Measurements from ENCODE around the gene NCKAP1. TPM values are rescaled to one million over a fixed set of nuclear protein-coding genes. Genes with fewer than 3 reads are reported as not detected.
A peak's percentile ranks its signal among the peaks of the same experiment; 100 is the strongest.

Gene NCKAP1
- total RNA-seq, 8 experiments from 2014 or later = 70.3 to 136 (median 86.6) TPM

- Histone ChIP-seq H3K4me1 (replicated peaks in 1 of 2) (peaks cover 0 to 2% of the 10 kb centered on the region in 2 donors), H3K27ac (no peak overlapping the region), H3K4me3 (no peak overlapping the region)
- ATAC-seq (replicated peaks in 6 of 8) = no peak
- in situ Hi-C loops (cut with MboI; ENCODE audit: low pct_unique_long_range_greater_than_20kb in 2 of 9, low sequenced_read_pairs in 9 of 9, unreplicated experiment in 9 of 9) = loop anchor here in 2 of 9 experiments (25.0 kb wide), 2 partner anchors 163 to 188 kb away; no protein-coding TSS in a partner anchor
- WGBS, 10 experiments = 43 to 100% (median 100%) methylated on average over 1 to 3 of the region's 3 CpGs
Measured at GRCh38 chr2:182950546-182950945, 87.7 kb downstream of the NCKAP1 start.

GRCh38 chr2:182949572-182950189 is 88.6 kb downstream of the NCKAP1 start:
- peaks cover 0 to 2% of the 10 kb centered on the region in 2 donors for H3K4me1 ChIP-seq (replicated peaks in 1 of 2)
- WGBS, 10 experiments = 66 to 100% (median 94%) methylated on average over 1 to 5 of the region's 5 CpGs
- in situ Hi-C loops (cut with MboI; ENCODE audit: low pct_unique_long_range_greater_than_20kb in 2 of 9, low sequenced_read_pairs in 9 of 9, unreplicated experiment in 9 of 9) = loop anchor here in 2 of 9 experiments (25.0 kb wide), 2 partner anchors 162 to 187 kb away; no protein-coding TSS in a partner anchor
- peak overlapping the region in 1 of 2 donors; percentile 36 for H3K27ac ChIP-seq
- peak in 7 of 8 experiments; percentile 35 to 100 (median 96) for ATAC-seq (replicated peaks in 6 of 8)
- no peak overlapping the region for H3K4me3 ChIP-seq

GRCh38 chr2:182949052-182949451 is 89.2 kb downstream of the NCKAP1 start:
- ATAC-seq (replicated peaks in 6 of 8) = peak in 2 of 8 experiments; percentile 25 to 37
- 79 to 100% (median 96%) methylated on average over 2 to 4 of the region's 4 CpGs for WGBS, 10 experiments
- no peak overlapping the region for H3K4me3 ChIP-seq
- peaks cover 0 to 2% of the 10 kb centered on the region in 2 donors for H3K4me1 ChIP-seq (replicated peaks in 1 of 2)
- in situ Hi-C loops (cut with MboI; ENCODE audit: low pct_unique_long_range_greater_than_20kb in 2 of 9, low sequenced_read_pairs in 9 of 9, unreplicated experiment in 9 of 9) = no loop called here
- peak overlapping the region in 1 of 2 donors; percentile 36 for H3K27ac ChIP-seq

GRCh38 chr2:182946958-182947369 is 91.3 kb downstream of the NCKAP1 start:
- Histone ChIP-seq H3K4me3 (no peak overlapping the region), H3K4me1 (replicated peaks in 1 of 2) (peaks cover 0 to 2% of the 10 kb centered on the region in 2 donors), H3K27ac (no peak overlapping the region)
- peak in 3 of 8 experiments; percentile 77 to 89 (median 83) for ATAC-seq (replicated peaks in 6 of 8)
- WGBS, 10 experiments = 0 to 100% (median 71%) methylated on average over 1 of the region's 1 CpG; no CpG with 5 or more reads in 7 of the 10 experiments
- in situ Hi-C loops (cut with MboI; ENCODE audit: low pct_unique_long_range_greater_than_20kb in 2 of 9, low sequenced_read_pairs in 9 of 9, unreplicated experiment in 9 of 9) = no loop called here

GRCh38 chr2:182943339-182943738 is 94.9 kb downstream of the NCKAP1 start:
- H3K4me1 ChIP-seq (replicated peaks in 1 of 2) = peaks cover 2% of the 10 kb centered on the region in 2 donors

GRCh38 chr2:182942756-182943155 is 95.5 kb downstream of the NCKAP1 start:
- WGBS, 10 experiments = 73 to 100% (median 94%) methylated on average over 1 to 2 of the region's 2 CpGs
- no peak overlapping the region for H3K27ac ChIP-seq
- in situ Hi-C loops (cut with MboI; ENCODE audit: low pct_unique_long_range_greater_than_20kb in 2 of 9, low sequenced_read_pairs in 9 of 9, unreplicated experiment in 9 of 9) = no loop called here

More at GRCh38 chr2:182943339-182943738, 94.9 kb downstream of the NCKAP1 start:
- Histone ChIP-seq H3K4me3 (no peak overlapping the region), H3K27ac (no peak overlapping the region)
- 42 to 100% (median 71%) methylated on average over 1 to 2 of the region's 2 CpGs; no CpG with 5 or more reads in 2 of the 10 experiments for WGBS, 10 experiments
- no peak for ATAC-seq (replicated peaks in 6 of 8)
- in situ Hi-C loops (cut with MboI; ENCODE audit: low pct_unique_long_range_greater_than_20kb in 2 of 9, low sequenced_read_pairs in 9 of 9, unreplicated experiment in 9 of 9) = no loop called here

GRCh38 chr2:182941919-182942318 is 96.3 kb downstream of the NCKAP1 start:
- ATAC-seq (replicated peaks in 6 of 8) = no peak

More at GRCh38 chr2:182942756-182943155, 95.5 kb downstream of the NCKAP1 start:
- no peak for ATAC-seq (replicated peaks in 6 of 8)
- Histone ChIP-seq H3K4me3 (no peak overlapping the region), H3K4me1 (replicated peaks in 1 of 2) (peaks cover 2% of the 10 kb centered on the region in 2 donors)

GRCh38 chr2:182941121-182941722 is 97.0 kb downstream of the NCKAP1 start:
- Histone ChIP-seq H3K4me1 (replicated peaks in 1 of 2) (peaks cover 0 to 2% of the 10 kb centered on the region in 2 donors), H3K4me3 (no peak overlapping the region), H3K27ac (no peak overlapping the region)
- WGBS, 10 experiments = 76 to 100% (median 98%) methylated on average over 1 to 2 of the region's 2 CpGs
- in situ Hi-C loops (cut with MboI; ENCODE audit: low pct_unique_long_range_greater_than_20kb in 2 of 9, low sequenced_read_pairs in 9 of 9, unreplicated experiment in 9 of 9) = no loop called here
- ATAC-seq (replicated peaks in 6 of 8) = peak in 1 of 8 experiments; percentile 26

More at GRCh38 chr2:182941919-182942318, 96.3 kb downstream of the NCKAP1 start:
- Histone ChIP-seq H3K4me3 (no peak overlapping the region), H3K27ac (no peak overlapping the region), H3K4me1 (replicated peaks in 1 of 2) (peaks cover 0 to 2% of the 10 kb centered on the region in 2 donors)
- in situ Hi-C loops (cut with MboI; ENCODE audit: low pct_unique_long_range_greater_than_20kb in 2 of 9, low sequenced_read_pairs in 9 of 9, unreplicated experiment in 9 of 9) = no loop called here
- 14 to 100% (median 71%) methylated on average over 1 of the region's 1 CpG; no CpG with 5 or more reads in 1 of the 10 experiments for WGBS, 10 experiments

- Histone ChIP-seq H3K4me3 (no peak overlapping the region), H3K4me1 (replicated peaks in 1 of 2) (peaks cover 0 to 2% of the 10 kb centered on the region in 2 donors), H3K27ac (no peak overlapping the region)
- in situ Hi-C loops (cut with MboI; ENCODE audit: low pct_unique_long_range_greater_than_20kb in 2 of 9, low sequenced_read_pairs in 9 of 9, unreplicated experiment in 9 of 9) = no loop called here
- 58 to 100% (median 86%) methylated on average over 1 to 3 of the region's 3 CpGs for WGBS, 10 experiments
- peak in 2 of 8 experiments; percentile 58 to 93 for ATAC-seq (replicated peaks in 6 of 8)
Measured at GRCh38 chr2:182937870-182938269, 100.4 kb downstream of the NCKAP1 start.

- 80 to 100% (median 100%) methylated on average over 2 to 3 of the region's 3 CpGs; no CpG with 5 or more reads in 3 of the 10 experiments for WGBS, 10 experiments
- no peak overlapping the region for H3K4me3 ChIP-seq
- no peak overlapping the region for H3K27ac ChIP-seq
- in situ Hi-C loops (cut with MboI; ENCODE audit: low pct_unique_long_range_greater_than_20kb in 2 of 9, low sequenced_read_pairs in 9 of 9, unreplicated experiment in 9 of 9) = no loop called here
- ATAC-seq (replicated peaks in 6 of 8) = no peak
- H3K4me1 ChIP-seq (replicated peaks in 1 of 2) = no peaks in the 10 kb centered on the region
Measured at GRCh38 chr2:182933629-182934028, 104.6 kb downstream of the NCKAP1 start.

- in situ Hi-C loops (cut with MboI; ENCODE audit: low pct_unique_long_range_greater_than_20kb in 2 of 9, low sequenced_read_pairs in 9 of 9, unreplicated experiment in 9 of 9) = no loop called here
- ATAC-seq (replicated peaks in 6 of 8) = no peak
- Histone ChIP-seq H3K27ac (no peak overlapping the region), H3K4me3 (no peak overlapping the region), H3K4me1 (replicated peaks in 1 of 2) (no peaks in the 10 kb centered on the region)
Measured at GRCh38 chr2:182929972-182930371, 108.3 kb downstream of the NCKAP1 start.

- Histone ChIP-seq H3K4me1 (replicated peaks in 1 of 2) (no peaks in the 10 kb centered on the region), H3K27ac (no peak overlapping the region), H3K4me3 (no peak overlapping the region)
- in situ Hi-C loops (cut with MboI; ENCODE audit: low pct_unique_long_range_greater_than_20kb in 2 of 9, low sequenced_read_pairs in 9 of 9, unreplicated experiment in 9 of 9) = no loop called here
- ATAC-seq (replicated peaks in 6 of 8) = peak in 3 of 8 experiments; percentile 25 to 53 (median 44)
Measured at GRCh38 chr2:182924306-182924705, 114.0 kb downstream of the NCKAP1 start.

GRCh38 chr2:182921234-182921633 is 117.0 kb downstream of the NCKAP1 start:
- no peak overlapping the region for H3K4me3 ChIP-seq
- H3K27ac ChIP-seq = no peak overlapping the region
- H3K4me1 ChIP-seq (replicated peaks in 1 of 2) = peaks cover 0 to under 1% of the 10 kb centered on the region in 2 donors
- in situ Hi-C loops (cut with MboI; ENCODE audit: low pct_unique_long_range_greater_than_20kb in 2 of 9, low sequenced_read_pairs in 9 of 9, unreplicated experiment in 9 of 9) = no loop called here
- ATAC-seq (replicated peaks in 6 of 8) = no peak
